Nucleus accumbens (tissue), 56 donors: ENCODE data around the gene ZNF582.
"Not testable (repeated sequence)": the region's sequence is repeated elsewhere in the genome, so short reads cannot be mapped to it uniquely, and the experiment has no call there.

Experiments
- DNase-seq, 56 donors: peaks; one replicate each; lab custom pipeline; 2025; lab: John Stamatoyannopoulos, UW

Gene ZNF582

DNA sequence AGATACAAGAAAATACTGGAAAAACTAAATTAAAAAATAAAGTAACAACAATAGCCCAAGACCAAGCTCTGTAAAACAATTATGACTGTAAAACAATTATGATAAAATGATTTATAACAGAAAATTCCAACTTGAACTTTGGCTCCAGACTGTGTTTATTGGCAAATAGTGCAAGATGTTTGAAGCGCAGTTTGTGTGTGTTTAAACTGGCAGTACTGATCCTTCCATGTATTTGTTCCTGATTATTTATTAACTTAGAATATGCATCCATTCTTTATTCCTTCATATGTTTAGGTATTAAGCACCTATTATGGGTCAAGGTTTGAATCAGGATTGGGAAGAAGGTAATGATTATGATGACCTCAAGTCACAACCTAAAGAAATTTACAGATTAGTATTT, 37.8 kb downstream of the ZNF582 start:
- DNase-seq: no peak

- DNase-seq: no peak
Measured at GRCh38 chr19:56351208-56351607, 42.1 kb downstream of the ZNF582 start.

DNA sequence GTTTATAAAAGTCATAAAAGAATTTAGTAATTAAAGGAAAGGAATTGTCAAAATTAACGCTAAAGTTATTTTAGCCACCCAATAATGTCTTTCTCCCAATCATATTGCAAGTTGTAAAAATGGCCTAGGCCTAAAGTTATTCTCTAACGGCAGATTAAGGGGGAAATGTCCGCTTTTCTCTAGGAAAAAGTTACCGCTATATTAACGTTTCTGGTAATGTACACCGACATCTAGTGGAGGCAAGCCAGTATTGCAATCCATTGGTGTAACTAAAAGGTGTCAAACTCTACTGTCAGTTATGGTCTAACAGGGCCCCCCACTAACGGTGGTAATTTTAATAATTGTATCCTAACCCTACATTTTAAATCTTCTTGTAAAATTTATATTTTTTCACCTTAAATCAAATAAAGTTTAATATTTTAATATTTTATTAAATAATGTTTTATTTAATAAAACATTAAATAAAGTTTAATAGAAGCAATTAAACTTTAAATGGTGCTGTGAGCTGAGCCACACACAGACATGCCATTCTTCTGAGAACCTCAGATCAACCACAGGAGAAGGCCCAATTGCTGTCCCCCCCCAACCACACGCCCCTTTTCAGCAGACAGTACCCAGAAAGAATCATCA, 42.8 kb downstream of the ZNF582 start:
- peak in 2 of 56 donors; percentile 2 for DNase-seq

GRCh38 chr19:56348289-56348877, 45.0 kb downstream of the ZNF582 start:
- no peak for DNase-seq

- no peak for DNase-seq
Measured at GRCh38 chr19:56347163-56347778, 46.1 kb downstream of the ZNF582 start.

DNA sequence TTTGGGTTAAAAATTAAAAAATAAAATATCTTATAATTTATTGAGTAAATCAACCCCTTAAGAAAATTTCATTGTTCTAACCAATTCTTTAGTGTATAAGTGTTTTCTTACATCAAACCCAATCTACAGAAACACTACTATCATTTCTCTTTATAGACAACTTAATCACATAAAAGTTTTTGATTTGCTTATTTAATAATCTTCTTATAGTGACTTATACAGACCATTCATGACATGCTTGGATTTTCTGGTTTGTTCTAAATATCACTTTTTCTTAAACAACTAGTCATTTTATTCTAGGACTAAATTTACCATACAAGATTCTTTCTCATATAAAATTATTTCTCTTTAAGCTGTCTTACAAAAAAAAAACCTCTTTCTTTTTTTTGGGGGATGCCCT, 51.4 kb downstream of the ZNF582 start:
- no peak for DNase-seq

- DNase-seq: not testable (repeated sequence)
Measured at GRCh38 chr19:56339031-56339430, 54.3 kb downstream of the ZNF582 start.

GRCh38 chr19:56337077-56337476, 56.3 kb downstream of the ZNF582 start:
- not testable (repeated sequence) for DNase-seq

- DNase-seq: not testable (repeated sequence)
Measured at GRCh38 chr19:56335371-56335770, 58.0 kb downstream of the ZNF582 start.

DNA sequence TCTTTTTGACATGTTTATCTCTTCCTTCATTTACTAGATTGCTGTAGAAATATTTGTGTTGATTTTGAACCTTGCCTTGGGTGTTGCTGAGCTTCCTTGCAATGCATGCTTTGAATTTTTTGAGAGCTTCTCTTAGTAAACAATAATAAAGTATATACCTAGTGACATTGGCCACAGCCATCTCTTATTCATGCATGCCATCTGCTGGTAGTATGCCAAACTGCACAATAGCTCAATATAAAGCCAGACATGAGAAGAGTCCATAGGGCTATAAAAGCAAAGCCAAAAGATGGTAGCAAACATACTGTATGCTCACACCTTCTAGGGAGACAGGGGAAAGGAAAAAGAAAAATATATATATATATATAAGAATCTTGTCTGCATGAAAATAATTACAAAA, 59.8 kb downstream of the ZNF582 start:
- DNase-seq: peak in 1 of 56 donors; percentile 3
